NCI-H82 treated with DMSO at 0.1 percent for 48 hours (cell line): ENCODE measurements around the gene PPP1CB.

ENCODE experiments used
- DNase-seq: peaks from one replicate; lab custom pipeline; 2025; ENCODE audit not compliant: unreplicated experiment; lab: John Stamatoyannopoulos, UW

Gene PPP1CB

DNA sequence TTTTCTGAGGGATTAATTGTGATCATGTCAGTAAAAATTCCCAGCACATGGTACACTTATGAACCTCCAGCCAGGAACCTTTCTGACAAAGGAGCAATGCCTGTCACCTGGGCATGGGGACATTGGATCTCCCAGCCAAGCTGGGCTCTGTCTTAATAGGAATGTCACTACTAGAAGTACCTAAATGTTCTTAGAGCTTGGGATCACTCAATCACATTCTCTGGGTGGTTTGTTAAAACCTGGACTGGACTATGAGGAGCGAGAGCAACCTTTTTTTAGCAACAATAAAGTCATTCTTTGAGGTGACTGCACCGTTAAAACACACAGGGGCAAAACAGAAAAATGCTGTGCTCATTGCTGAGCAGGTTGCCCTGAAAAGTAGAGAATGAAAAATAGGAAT is 6.4 kb upstream of the PPP1CB start:
- DNase-seq: no peak

DNA sequence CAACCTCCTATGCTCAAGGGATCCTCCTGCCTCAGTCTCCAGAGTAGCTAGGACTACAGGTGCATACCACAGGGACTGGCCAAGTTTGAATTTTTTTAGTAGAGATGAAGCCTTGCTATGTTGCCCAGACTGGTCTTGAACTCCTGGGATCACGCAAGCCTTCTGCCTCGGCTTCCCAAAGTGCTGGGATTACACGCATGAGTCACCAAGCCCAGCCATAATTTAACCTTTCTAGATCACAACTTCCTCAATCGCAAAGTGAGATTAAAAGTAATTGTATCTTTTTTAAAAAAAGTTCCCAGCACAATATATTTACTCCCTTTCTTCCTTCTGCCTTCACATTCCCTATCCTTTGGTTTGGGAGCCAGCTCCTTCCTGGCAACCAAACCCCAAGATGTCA is 5.8 kb upstream of the PPP1CB start:
- DNase-seq: no peak

DNA sequence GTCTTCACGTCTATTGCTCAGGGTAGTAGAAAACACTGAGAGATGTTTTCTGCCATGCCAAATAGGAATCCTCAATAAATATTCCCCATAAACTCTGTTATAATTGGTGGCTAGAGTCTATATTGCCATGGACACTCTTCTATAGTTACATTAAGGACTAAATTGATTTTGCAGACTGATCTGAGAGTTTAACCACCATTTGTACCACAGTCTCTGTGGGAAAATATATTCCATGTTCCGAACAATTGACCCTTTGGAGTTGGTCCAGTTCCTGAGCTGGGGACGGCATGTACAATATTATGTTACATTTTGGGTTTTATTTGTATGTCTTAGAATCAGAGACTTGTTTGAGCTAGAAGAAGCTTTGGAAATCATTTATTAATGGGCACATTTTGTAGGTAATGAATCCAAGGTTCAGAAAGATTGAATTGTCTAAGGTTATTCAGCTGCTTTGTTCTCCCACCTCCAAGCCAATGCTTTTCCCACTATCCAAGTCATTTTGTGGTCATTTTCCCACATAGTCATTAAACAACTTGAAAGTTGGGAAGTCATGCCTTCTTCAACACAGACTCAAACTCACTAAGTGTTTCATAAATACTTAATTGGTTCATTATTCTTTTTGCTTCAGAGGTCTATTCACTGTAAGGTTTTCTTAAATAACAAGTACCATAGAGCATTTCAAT is 5.1 kb upstream of the PPP1CB start:
- no peak for DNase-seq

DNA sequence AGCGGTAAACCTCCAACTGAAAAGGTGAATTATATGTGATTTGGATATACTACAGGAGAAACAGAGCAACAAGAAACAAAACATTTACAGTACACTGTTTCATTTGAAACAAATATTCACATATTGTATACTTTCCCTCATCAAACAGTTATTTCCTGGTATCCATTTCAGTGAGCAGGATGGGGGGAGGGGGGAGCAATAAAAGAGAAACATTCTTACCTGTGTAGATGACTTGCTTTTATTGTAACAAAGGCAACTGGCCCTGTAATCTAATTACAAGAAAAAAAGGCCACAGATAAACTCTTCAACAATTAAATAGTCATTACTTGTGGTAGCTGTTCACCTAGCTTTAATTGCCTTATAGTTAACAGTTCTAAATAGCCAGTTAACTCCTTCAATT is 3.9 kb upstream of the PPP1CB start:
- no peak for DNase-seq

DNA sequence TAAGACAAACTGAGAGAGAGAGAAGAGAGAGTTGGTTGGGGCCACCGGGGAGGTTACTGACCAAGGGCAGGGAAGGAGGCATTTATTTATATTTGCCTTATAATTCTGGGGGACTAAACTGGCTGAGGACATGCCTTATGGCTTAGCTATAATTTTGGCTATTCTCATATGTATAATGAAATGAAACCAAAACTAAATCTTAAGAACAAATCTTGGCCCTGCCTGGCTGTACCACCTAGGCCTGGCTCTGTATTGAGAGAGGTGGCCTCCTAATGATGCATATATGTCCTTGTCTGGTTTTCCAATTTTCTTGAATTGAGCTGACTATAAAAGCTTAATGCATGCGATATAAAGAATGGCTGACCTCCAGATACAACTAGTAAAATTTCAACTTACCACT is 3.5 kb upstream of the PPP1CB start:
- DNase-seq: no peak

DNA sequence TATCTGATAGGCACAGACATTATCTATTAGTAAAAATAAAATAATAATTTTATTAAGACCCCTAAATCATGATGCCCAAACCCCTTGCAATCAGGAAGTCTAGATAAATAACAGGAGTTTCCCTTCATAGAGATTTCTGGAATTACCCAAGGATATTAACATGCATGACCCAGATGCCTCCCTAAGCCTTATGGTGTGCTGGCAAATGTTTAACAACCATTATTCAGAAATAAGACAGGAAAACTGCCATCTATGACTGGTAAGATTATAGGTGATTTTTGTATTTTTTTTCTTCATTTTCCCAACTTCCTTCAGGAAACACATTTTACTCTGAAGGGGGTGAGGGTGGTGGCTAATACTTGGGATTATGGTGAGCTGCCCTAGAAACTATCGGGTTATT is 2.7 kb upstream of the PPP1CB start:
- no peak for DNase-seq

DNA sequence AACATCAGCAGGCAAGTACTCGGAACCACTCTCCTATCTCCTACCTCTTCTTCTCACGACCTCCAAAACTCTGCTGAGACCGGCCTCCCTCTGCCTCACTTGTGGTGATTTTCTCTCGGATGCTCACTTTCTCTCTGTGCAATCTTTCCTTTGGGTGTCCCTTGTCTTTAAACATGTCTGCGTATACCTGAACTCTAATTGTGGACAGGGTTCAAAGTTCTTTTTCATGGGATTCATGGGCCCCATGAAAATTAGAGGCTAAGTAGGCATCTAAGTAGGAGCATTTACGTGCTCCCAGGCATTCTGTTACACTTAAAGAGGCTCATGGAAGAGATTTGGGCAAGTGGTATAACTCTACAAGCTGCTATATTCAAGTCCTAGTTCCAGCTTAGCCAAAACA is 2.1 kb upstream of the PPP1CB start:
- DNase-seq: no peak

DNA sequence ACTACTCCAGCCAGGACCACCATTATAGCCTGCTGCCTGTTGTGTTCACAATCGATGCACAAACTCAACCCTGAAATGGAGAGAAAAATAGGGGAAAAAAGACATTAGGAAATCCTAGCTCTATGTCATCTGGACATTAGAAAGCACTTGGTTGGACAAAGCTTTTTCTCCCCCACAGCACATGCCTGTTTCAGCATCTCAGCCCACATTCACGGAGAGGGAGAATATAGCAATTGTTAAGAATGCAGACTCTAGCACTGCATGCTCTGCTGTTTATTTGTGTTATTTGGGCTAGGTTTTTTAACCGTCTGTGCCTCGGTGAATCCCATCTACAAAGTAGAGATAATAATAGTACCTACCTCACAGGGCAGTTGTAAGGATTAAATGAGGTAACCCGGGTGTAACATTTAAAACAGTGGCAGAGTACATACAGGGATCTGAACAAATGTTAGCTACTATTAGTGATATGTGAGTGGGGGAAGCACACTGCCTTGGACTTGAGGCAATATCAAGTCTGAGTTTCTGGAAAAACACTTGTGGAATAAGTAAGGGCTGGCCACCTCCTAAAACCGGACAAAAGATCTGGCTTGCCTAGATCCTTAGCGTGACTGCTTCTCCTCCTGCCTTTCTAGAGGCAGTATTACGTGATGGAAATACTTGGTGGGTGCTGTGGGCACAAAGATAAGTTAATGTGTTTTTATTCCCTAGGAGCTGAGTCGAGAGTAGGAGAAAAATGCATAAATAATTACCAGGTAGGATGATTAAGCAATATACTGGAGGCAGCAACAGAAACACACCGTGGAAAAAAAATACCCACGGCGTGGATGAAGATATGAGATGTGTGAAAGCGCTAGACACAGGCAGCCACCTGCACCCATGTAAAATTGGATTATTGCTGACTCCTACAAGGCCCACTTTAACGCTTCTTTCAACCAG is 1.0 kb upstream of the PPP1CB start:
- DNase-seq: peak; percentile 60

DNA sequence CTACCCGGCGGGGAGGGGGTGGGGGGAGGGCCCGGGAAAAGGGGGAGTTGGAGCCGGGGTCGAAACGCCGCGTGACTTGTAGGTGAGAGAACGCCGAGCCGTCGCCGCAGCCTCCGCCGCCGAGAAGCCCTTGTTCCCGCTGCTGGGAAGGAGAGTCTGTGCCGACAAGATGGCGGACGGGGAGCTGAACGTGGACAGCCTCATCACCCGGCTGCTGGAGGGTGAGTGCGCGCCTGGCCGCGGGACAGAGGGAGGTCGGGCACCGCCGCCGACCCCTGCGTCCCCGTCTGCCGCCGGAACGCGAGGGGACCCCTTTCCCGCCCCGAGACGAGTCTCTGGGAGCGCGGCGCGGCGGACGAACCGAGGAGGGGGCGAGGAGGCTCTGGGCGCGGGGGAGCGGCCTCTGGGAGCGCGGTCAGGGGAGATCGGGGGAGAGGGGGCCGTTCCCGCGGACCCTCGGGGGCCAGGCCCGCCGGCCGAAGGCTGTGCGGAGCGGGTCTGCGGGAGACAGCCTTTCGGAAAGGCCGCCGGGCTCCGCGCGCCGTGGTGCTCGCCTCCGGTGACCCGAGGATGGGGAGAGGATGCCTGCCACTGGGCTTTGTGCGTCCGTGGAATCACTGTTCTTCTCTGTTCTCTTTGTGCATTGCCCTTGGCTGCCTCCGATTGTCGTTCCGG is 463 bp downstream of the PPP1CB start:
- DNase-seq: no peak

DNA sequence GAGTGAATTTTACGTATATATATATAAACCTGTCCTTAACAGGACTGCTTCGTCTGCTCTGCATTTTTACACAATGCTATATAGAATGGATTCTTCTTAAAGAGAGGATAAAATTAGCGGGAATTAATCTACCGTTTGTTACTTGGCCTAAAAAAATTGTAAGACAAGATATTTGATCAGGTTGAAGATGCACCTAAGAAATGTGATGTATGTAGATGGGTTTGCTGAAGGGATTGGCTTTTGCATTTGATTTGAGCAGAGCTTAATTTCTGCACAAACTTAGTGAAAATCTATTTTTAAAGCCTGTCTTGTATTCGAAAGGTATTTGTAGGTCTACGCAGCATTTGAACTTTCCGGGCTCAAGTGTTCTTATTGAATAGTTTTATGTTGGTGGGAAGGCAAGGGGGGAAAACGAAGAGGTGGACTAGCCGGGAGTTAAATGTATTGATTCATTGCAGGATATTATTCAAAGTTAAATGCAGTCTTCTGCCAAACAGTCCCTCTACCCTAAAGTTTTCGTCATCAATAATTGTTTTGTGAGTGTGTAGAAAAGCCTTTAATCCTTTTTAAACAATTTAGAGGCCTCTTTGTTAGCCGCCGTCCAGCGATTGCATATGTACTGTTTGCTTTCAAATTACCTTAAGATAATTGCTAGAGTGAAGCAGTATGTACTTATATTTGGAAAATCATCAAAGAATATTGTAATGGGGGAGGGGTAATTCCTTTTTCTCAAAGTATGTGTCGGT is 1.2 kb downstream of the PPP1CB start:
- peak; percentile 52 for DNase-seq

DNA sequence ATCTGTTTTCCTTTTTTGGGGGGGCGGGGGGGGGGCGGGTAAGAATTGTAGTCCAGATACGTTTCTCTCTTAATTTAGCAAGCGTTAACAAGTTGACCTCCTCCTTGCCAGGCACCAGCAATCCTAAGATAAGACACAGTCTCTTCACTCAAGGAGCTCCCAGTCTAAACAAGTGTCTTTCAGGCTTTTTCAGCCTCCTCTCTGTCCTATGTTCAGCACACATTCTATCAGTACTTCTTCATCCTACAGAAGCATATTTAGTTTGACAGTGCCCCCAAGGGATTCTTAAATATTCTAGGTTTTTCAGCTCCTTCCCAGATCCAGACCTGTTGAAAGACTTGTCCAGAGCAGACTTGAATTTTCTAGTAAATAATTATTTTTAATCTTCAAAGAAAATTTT is 2.7 kb downstream of the PPP1CB start:
- peak; percentile 13 for DNase-seq

DNA sequence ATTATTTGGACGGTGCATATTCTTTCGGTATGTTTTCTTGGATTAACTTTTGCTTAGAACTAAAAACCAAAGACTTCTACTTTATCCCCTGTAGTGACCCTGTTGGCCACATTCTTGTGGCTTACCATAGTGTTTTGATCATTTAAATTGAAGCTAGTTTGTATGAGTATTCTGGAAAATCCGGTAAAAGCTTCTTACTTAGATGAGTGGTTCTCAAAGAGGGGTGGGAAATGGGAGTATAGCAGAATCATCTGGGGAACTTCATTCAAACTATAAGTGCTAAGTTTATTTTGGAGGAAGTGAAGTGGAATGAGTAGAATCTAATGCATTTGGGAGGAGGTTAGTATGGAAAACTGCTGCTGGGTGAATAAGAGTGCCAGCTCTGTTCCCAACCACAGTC is 3.8 kb downstream of the PPP1CB start:
- DNase-seq: no peak

DNA sequence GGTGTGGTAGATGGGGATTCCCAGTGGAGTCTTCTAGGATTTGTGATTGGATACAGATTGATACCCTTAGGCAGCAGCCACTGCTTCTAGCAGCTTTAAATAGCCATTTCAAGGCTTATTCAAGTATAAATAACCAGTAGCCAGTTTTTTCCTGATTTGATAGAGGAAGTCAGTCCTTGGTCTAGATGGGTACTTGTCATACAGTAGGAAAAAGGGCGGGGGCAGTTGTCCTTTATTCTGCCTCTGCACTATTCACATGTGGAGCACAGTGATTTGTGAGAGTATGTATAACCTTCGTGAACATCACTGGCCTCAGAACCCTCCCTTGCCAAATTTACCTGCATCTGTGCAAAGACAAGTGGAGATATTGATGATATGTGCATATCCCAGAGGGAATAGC is 6.8 kb downstream of the PPP1CB start:
- DNase-seq: no peak

DNA sequence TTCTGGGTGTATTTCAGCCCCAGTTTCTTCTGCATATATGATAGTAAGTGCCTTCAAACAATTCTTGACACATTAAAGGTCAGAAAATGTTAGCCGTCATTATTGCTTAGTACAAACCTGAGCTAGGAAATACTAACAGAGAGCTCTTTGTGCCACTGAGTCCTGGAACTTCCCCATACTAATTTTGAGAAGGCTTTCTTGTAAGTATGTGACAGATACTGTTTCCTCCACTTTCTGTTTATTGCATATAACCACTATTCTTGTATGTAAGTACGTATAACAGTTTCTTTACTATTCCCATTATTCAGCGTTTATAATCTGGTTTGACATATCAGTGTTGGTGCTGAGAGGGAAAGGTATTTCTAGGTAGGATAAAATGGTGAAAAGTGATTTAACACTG is 9.8 kb downstream of the PPP1CB start:
- DNase-seq: no peak

DNA sequence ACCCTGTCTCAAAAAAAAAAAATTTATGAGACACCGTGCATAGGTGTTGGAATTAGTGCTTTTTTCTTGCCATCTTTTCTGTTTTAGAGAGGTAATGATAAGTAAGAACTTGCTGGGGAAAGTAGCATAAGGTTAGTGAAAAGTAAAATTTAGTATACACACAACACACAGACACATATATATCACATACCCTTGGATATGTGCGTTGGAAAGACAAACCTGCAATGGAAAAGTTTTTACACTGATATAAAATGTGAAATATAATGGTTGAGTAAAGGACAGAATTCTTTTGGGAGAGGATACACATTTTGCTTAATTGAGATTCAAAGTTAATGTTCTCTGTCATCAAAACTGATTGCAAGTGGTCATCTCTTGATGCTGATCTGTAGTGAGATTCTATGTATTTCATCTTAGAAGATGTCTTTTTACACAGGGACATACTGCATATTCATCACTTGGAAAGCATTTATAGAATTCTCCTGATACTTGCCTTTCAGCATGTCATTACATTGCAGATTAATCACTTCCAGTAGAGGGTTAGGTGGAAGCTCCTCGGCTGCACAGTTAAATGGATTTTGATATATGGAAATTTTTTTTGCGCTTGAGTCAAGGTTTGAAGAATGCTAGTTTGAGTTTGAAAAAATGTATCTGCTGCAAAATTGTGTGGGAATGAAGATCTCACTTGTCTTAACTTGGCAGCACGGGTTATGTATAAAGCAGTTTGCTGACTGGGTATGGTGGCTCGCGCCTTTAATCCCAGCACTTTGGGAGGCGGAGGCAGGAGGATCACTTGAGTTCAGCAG is 13.5 kb downstream of the PPP1CB start:
- DNase-seq: no peak

DNA sequence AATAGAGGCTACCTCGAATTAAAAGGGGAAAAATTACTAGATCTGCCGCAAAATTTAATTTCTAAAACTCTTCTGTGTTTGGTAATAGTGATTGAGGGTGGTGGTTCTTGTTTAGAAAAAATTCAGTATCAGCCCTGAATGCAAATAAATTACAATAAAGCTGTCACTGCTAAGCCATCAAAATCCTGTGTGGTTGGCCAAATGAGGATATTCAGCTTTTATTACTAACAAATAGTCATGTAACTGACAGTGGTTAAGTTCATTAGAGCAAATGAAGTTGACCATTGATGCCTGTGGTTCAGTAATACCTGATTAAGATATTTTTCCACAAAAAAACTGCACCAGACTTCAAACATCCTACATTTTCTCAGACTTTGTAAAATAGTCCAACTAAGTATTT is 14.4 kb downstream of the PPP1CB start:
- no peak for DNase-seq

DNA sequence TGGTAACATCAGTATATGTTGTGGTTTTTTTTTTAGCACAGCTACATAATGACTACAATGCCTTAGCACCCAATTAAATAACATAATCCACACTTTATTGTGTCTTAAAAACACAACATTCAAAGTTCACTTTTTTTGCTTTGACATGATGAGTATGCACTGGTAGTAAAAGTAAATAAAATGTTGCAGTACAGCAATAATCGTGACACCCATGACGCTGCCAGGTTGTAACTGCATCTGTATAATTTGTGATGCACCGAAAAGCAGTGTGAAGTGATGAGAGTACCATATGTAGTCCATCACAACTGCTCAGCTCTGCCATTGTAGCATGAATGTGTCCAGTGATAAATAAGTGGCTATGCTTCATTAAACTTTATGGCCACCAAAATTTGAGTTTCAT is 15.7 kb downstream of the PPP1CB start:
- DNase-seq: no peak

DNA sequence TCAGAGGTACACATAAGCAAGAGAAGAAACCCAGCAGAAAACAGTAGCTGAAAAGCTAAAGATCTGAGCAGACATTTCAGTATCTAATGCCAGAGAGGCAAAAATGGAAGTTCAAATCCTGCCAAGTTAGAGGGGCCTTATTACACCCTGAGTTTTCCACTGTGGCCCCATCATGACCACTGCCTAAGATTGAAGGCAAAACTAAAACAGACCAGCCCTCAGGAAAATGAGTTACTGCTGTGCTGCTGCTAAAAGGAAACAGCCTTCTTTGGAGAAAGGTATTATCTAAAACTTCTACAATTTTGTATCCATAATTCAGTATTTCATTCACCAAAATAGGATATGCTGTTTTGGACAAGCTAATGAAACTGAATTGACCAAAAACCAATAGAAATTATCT is 16.8 kb downstream of the PPP1CB start:
- no peak for DNase-seq

DNA sequence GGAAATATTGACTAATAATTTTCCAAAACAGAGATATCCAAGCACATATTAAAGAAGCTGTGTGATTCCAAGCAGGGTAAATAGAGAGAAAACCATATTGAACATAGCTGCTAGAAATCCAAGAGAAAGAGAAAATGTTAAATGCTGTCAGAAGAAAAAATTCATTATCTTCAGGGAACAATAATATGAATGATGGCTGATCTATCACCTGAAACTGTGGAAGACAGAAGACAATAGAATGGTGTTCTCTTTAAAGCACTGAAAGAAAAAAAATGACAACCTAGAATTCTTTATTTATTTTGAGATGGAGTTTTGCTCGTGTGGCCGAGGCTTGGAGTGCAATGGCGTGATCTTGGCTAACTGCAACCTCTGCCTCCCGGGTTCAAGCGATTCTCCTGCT is 17.3 kb downstream of the PPP1CB start:
- DNase-seq: no peak

DNA sequence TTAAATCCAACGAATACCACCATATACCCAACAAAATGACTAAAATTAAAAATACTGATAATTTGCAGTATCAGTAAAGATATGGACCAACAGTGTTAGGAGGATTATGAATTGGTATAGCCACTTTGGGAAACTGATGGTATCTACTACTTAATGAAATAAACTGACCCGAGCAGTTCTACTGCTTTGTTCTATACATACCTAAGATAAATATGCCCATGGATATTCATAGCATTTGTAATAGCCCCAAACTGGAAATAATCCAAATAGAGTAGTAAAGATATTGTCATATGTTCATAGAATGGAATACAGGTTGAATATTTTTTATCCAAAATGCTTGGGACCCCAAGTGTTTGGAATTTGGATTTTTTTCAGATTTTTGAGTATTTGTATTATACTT is 20.7 kb downstream of the PPP1CB start:
- no peak for DNase-seq

DNA sequence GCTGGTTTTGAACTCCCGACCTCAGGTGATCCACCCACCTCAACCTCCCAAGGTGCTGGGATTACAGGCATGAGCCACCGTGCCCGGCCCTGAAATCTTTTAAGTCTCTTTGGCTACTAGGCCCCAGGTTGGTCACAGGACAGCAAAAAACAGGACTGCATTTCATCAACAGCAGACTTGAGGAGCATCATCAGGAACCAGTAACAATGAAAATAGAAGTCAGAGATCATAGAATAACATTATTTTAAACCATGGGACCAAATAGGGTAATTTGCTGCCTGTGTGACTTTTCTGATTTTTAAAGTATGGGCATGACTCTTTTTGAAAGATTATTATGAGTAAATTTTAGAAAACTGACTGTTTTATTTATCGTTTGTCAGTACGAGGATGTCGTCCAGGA is 24.8 kb downstream of the PPP1CB start:
- no peak for DNase-seq
